ENCODE measurements around the gene MLH1.

DNA sequence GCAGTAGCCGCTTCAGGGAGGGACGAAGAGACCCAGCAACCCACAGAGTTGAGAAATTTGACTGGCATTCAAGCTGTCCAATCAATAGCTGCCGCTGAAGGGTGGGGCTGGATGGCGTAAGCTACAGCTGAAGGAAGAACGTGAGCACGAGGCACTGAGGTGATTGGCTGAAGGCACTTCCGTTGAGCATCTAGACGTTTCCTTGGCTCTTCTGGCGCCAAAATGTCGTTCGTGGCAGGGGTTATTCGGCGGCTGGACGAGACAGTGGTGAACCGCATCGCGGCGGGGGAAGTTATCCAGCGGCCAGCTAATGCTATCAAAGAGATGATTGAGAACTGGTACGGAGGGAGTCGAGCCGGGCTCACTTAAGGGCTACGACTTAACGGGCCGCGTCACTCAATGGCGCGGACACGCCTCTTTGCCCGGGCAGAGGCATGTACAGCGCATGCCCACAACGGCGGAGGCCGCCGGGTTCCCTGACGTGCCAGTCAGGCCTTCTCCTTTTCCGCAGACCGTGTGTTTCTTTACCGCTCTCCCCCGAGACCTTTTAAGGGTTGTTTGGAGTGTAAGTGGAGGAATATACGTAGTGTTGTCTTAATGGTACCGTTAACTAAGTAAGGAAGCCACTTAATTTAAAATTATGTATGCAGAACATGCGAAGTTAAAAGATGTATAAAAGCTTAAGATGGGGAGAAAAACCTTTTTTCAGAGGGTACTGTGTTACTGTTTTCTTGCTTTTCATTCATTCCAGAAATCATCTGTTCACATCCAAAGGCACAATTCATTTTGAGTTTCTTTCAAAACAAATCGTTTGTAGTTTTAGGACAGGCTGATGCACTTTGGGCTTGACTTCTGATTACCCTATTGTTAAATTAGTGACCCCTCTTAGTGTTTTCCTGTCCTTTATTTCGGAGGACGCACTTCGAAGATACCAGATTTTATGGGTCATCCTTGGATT, at the start of gene MLH1:
- TF ChIP-seq, protein P1, sequence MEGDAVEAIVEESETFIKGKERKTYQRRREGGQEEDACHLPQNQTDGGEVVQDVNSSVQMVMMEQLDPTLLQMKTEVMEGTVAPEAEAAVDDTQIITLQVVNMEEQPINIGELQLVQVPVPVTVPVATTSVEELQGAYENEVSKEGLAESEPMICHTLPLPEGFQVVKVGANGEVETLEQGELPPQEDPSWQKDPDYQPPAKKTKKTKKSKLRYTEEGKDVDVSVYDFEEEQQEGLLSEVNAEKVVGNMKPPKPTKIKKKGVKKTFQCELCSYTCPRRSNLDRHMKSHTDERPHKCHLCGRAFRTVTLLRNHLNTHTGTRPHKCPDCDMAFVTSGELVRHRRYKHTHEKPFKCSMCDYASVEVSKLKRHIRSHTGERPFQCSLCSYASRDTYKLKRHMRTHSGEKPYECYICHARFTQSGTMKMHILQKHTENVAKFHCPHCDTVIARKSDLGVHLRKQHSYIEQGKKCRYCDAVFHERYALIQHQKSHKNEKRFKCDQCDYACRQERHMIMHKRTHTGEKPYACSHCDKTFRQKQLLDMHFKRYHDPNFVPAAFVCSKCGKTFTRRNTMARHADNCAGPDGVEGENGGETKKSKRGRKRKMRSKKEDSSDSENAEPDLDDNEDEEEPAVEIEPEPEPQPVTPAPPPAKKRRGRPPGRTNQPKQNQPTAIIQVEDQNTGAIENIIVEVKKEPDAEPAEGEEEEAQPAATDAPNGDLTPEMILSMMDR (IDR thresholded peaks at IDR 0.05; ENCODE audit: low read length): no peak
- no peak for TF ChIP-seq EZH2 (IDR thresholded peaks at IDR 0.05; ENCODE audit: borderline replicate concordance, low read length)
